AG09319 (cell line): ENCODE results near the gene EIF3I.

Experiments
- DNase-seq: peaks from one replicate; pipeline ENCODE4 v3.0.0-alpha.2; 2010; ENCODE audit warnings: low read depth; ENCODE audit errors: extremely low read depth
- CTCF ChIP-seq: IDR thresholded peaks from 2 replicates; pipeline ENCODE4 v1.5.1; 2011; ENCODE audit warnings: low read depth, mild to moderate bottlenecking, inconsistent platforms, low read length, moderate library complexity

Gene EIF3I

GRCh38 chr1:32192220-32192948, 29.8 kb upstream of the EIF3I start:
- no peak for DNase-seq
- no peak for TF ChIP-seq CTCF

GRCh38 chr1:32194984-32195383, 27.2 kb upstream of the EIF3I start:
- no peak for DNase-seq
- no peak for TF ChIP-seq CTCF

DNA sequence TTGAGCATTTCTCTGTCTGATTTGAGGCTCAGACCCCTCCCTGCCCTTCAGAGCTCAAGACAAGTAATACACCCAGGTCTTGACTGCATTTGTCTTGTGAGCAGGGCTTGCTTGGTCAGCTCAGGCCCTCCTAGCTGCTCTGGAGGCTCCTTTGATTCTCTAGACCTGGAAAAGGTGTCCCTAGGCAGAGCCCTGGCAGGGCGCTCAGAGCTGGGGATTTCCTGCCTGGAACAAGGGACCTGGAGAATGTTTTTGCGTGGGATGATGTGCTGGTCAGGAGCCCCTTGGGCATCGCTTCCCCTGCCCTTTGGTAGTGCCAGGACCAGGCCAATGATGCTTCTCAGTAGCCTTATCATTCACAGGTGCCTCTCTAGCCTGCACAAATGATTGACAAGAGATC, 26.7 kb upstream of the EIF3I start:
- TF ChIP-seq CTCF, result no peak

DNA sequence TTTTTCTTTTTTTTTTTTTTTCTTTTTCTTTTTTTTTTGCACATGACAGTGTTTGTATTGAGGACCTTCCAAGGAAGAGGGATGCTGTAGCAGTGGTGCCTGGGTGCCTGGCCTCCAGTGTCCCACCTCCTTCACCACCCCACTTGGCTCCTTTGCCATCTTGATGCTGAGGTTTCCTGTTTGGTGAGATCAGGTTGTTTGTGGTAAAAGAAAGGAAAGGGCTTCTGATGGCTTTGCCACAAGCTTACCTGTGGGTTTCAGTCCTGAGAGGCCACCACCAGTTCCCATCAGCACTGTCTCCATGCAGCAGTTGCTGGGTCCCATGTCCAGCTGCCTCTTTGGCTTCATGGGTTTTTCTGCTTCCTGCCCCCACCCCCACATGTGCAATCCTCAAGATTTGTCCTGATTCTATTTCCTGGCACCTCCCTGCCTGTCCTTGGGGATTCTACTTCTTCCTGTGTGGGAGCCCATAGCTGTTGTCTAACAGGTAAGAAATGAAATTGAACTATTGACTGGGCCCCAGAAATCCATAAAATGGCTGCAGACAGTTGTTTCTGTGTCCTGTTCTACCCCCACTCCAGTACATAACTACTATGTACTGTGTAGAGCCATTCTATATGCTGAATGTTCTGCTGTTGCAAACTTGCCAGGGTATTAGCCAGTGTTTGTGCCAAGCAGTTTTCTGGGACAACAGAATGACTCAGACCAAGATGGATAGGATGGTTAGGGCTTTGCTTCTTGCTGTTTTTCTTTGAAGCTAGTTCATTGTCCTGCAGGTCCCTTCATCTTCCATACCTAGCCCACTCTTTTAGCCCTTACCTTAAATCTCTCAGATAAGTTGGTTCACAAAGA, 26.0 kb upstream of the EIF3I start:
- DNase-seq, result no peak
- TF ChIP-seq CTCF, result no peak

More for the DNA sequence above, 26.7 kb upstream of the EIF3I start:
- DNase-seq, result no peak

DNA sequence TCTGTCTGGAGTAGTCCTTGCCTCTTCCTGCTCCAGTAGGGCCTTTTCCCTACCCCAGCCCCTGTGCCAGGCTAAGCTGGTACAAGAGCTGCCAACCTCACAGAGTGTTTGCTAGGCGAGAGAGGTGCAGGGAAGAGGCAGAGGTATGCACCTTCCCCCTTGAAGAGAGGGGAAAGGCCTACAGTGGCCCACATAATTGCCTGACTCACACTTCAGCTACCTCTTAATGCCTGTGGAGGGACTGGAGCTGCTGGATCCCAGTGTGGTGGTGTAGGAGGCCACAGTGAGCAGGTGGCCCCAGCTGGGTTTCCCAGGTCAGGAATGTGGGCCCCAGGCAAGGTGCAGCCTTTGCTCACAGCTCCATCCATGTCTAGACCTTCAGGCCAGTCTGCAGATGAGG, 25.1 kb upstream of the EIF3I start:
- DNase-seq, result no peak
- TF ChIP-seq CTCF, result no peak

GRCh38 chr1:32197837-32198236, 24.4 kb upstream of the EIF3I start:
- DNase-seq, result no peak
- TF ChIP-seq CTCF, result no peak
